ENCODE data around the gene KIAA0040.

GRCh38 chr1:175237389-175237788 is 44.8 kb upstream of the KIAA0040 start:
- TF ChIP-seq CTCF (IDR thresholded peaks at IDR 0.05) = no peak
- no peak for TF ChIP-seq POLR2A (IDR thresholded peaks at IDR 0.05)
